ENCODE measurements around the gene PXMP4.
A peak's percentile ranks its signal among the peaks of the same experiment; 100 is the strongest.
"Not testable (repeated sequence)": the region's sequence is repeated elsewhere in the genome, so short reads cannot be mapped to it uniquely, and the experiment has no call there.

Gene PXMP4, protein sequence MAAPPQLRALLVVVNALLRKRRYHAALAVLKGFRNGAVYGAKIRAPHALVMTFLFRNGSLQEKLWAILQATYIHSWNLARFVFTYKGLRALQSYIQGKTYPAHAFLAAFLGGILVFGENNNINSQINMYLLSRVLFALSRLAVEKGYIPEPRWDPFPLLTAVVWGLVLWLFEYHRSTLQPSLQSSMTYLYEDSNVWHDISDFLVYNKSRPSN

DNA sequence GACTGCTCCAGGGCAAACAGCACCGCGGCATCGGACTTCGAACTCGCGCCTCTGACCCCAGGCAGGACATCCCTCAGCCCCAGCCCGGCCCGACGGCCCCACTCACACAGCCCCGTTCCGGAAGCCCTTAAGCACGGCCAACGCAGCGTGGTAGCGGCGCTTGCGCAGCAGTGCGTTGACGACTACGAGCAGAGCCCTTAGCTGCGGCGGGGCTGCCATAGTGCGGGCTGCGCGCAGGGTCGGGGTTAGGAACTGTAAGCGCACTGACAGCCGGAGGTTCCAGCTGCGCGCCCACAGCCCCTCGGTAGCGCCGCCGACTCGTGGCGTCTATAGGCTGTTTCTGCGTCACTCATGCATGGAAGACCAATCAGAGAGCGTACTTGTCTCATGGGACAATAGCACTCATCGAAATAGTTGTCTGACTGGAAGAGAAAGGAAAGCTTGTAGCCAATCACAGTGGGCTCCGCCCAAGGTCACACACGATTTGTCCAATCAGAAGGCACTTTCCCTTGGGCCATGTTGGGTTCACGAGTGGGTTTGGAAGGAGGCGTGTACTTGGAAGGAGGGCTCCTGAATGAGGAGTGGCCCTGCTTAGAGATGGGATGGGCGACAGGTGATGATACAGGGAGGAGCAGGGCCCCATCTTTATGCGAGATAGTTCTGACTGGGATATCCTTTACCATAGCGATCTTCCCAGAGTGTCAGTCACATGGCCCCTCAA, at the start of gene PXMP4:
Gene PXMP4 (minus strand): TSS at position 322 of the 721 bp plus-strand sequence. CDS start 103 bp downstream, at position 219.
- DNase-seq: peak; percentile 96

DNA sequence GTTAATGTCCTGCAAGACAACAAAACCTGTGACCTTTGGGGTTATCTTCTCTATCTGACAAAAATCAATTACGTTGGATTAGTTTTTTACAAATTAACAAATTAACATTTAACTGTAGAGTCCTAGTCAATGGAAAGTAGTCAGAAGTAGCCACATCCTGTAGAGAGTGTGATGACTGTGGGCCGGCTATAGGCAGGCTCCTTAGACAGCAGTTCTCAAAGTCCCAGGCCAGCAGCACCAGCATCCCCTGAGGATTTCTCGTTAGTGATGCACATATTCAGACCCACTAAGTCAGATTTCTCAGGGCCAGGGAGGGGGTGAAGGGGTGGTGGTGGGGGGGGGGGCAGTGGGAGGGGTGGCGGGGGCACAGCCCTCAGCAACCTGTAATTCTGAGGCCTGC, 48.9 kb upstream of the PXMP4 start:
- no peak for DNase-seq

DNA sequence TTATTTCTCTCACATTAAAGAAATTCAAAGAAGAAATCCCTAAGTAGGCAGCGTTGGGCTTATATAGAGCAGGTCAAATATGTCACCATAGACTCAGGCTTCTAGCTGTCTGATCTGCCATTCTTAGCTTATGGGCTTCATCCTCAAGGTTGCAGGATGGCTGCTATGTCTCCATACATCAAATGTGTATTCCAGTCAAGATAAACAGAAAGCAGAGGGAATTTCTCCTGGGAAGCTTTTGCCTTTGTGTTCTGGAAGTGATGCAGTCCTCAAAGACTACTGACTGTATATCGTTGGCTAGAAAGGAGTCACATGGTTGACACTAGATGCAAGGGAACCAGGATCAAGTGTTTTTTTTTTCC, 47.6 kb upstream of the PXMP4 start:
- no peak for DNase-seq

DNA sequence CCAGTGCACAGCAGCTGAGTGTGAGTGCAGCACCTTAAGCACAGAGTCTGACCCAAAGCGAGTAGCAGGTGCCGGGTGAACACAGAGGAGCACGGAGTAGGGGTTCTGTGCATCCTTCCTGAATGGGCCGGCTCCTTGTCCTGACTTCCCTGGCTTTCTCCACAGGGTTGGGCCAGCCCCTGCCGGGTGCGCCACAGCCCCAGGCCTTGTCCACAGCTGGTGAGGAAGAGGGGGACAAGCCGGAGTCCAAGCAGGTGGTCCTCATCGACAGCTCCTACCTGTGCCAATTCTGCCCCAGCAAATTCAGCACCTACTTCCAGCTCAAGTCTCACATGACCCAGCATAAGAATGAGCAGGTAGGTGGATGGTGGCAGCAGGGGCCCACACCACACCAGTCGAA, 46.6 kb upstream of the PXMP4 start:
- DNase-seq: no peak

DNA sequence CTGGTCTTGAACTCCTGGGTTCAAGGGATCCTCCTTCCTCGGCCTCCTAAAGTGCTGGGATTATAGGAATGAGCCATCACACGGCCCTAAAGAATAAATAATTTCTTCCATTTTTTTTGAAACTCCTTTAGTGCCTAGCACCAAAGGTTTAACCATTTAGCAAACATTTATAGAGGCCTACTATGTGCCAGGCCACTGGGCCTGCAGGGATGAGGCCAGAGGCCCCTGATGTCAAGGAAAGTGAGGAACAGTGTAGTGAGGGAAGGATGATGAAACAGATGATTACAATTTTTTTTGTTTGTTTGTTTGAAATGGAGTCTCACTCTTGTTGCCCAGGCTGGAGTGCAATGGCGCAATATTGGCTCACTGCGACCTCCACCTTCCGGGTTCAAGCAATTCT, 45.5 kb upstream of the PXMP4 start:
- DNase-seq: no peak

DNA sequence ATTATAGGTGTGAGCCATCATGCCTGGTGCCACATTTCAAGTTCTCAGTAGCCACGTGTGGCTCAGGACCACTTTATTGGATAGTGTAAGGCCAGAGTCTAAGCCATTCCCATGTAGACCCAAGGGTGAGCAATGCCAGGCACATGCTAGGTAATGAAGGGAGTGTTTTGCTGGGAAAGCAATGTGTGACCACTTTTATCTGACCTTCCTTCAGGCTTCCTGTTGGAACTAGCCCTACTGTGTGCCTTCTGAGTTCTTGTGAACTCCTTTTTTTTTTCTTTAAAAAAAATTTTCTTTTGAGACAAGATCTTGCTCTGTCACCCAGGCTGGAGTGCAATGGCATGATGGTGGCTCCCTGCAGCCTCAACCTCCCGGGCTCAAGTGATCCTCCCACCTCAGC, 45.0 kb upstream of the PXMP4 start:
- DNase-seq: no peak

DNA sequence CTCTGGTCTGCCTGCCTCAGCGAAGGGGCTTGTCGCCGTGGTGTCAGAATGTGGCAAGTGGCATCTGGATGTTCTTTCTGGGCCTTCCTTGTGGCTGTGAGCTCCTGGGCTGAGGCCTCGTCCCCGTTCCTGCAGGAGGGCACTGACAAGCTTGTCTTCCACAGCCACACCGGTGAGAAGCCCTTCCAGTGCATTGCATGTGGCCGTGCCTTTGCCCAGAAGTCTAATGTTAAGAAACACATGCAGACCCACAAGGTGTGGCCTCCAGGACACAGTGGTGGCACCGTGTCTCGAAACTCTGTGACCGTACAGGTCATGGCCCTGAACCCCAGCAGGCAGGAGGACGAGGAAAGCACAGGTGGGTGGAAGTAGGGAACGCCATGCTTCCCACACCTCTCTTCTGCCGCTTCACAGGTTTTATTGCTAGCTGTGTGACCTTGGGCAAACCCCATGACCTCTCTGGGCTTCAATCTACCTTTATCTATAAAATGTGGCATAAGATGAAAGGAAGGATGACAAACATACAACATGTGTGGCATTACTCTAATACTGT, 41.7 kb upstream of the PXMP4 start:
- DNase-seq: no peak

DNA sequence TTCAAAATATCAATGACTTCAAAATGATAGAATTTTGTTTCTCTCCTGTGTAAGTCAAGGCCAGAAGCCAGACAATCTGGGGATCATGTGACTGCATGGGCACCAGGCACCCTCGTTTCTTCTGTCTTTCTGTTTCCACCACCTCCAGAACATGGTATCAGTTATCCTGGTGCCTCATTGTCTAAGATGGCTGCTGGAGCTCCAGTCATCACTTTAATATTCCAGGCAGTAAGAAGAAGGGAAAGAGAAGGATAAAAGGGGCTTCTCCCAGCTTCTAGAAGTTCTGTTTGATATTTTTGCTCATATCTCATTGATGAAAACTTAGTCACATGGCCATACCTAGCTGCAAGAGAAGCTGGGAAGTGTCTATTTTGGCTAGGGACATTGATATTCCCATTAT, 37.3 kb upstream of the PXMP4 start:
- no peak for DNase-seq

DNA sequence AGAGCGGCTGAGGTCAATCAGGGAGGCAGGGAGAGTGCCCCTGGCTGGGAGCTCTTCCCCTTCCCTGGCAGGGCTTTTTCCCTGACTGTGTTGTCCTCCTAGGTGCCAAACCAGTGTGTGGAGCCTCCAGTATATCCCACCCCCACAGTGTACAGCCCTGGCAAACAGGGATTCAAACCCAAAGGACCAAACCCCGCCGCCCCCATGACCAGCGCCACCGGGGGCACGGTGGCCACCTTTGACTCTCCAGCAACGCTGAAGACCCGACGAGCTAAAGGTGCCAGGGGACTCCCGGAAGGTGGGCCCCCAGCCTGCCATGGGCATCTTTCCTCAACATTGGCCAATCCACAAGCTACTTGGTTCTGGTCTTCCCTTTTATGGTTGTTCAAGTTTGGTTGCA, 36.9 kb upstream of the PXMP4 start:
- DNase-seq: no peak

DNA sequence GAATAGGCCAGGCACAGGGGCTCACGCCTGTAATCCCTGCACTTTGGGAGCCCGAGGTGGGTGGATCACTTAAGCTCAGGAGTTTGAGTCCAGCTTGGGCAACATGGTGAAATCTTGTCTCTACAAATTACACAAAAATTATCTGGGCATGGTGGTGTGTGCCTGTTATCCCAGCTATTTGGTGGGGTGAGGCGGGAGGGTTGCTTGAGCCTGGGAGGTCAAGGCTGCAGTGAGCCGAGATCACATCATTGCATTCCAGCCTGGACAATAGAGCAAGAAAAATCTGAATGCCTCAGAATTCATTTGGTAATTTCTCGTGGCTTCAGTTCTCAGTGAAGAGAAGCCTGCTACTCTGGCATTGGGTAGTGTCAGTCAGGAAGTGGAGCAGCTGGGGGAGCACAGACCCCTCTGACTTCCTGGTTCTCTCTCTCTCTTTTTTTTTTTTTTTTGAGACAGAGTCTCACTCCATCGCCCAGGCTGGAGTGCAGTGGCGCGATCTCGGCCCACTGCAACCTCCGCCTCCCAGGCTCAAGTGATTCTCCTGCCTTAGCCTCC, 35.9 kb upstream of the PXMP4 start:
- not testable (repeated sequence) for DNase-seq

DNA sequence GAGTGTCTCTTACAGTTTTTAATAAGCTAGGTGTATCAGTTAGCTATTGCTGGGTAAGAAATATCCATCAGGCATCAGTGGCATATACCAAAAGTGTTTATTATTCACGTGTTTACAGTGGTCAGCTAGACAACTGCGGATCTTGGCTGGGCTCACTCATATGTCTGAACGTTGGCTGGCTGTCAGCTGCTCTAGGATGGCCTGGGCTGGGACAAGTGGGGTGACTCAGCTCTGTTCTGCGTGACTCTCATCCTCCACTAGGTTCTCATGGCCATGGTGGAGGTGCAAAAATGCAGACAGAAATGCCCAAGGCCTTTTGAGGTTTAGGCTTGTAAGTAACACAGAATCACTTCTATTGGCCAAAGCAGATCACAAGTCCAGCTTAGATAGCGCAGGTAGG, 33.7 kb upstream of the PXMP4 start:
- no peak for DNase-seq

DNA sequence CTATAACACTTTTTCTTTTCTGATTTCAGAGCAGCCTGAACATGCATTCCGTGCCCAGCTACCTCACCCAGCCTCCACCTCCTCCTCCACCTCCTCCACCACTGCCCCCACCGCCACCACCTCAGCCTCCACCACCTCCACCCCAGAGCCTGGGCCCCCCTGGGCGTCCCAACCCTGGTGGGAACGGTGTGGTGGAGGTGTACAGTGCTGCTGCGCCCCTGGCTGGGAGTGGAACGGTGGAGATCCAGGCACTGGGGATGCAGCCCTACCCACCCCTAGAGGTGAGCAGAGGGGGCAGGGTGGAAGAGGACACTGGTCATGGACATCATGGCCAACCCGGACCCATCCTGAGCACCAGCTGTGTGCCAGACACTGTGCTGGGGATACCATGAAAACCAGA, 33.0 kb upstream of the PXMP4 start:
- DNase-seq: no peak

DNA sequence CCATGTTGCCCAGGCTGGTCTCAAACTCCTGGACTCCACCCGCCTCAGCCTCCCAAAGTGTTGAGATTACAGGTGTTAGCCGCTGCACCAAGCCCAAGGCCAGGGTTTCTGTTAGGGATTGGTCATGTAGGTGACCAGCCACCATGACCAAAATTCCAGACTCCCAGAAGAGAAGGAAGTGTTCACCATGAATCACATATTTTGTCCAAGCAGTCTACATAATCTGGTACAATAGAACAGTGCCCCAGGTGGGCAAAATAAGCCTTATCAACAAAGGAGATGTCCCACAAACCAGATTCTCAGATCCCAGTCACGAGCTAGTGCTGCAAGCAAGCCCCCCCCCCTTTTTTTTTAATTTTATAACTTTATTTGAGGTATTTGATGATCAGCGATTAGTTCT, 31.7 kb upstream of the PXMP4 start:
- no peak for DNase-seq

DNA sequence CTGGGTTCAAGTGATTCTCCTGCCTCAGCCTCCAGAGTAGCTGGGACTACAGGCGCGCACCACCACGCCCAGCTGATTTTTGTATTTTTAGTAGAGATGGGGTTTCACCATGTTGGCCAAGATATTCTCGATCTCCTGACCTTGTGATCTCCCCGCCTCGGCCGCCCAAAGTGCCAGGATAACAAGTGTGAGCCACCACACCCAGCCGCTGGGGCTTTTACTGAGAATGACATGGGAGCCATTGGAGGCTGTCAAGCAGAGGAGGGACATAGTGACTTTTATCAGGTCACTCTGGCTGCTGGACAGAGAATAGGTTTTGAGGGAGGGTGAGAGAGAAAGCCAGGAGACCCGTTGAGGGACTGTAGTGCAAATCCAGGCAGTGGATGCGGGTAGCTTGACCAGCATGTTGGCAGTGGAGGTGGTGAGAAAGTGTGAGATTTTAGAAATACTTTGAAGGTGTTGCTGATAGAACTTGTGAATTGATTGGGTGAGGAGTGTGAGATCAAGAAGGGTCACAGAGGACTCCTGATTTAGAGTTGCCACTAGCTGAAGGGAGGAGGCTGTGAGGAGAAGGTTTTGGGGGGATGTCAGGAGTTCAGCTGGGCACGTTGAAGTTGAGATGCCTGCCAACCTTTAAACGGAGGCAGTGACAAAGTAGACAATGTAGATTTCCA, 26.4 kb upstream of the PXMP4 start:
- DNase-seq: no peak

DNA sequence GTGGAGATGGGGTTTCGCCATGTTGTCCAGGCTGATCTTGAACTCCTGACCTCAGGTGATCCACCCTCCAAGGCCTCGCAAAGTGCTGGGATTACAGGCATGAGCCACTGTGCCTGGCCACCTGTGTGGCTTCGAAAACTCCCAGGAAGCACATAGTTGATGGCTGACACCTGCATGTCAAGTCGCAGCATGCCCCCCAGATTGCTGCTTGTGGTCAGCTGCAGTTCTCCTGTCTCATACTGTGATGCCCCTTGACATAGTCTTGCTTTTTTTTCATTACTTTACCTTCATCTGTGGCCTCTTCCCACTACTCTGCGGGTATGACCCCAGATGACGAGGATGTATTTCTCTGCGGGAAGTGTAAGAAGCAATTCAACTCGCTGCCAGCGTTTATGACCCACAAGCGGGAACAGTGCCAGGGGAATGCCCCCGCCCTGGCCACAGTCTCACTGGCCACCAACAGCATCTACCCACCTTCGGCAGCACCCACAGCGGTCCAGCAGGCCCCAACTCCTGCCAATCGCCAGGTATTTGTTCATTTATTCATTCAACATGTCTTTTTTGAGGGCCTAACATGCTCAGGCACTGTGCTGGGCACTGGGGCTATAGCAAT, 24.8 kb upstream of the PXMP4 start:
- DNase-seq: no peak

DNA sequence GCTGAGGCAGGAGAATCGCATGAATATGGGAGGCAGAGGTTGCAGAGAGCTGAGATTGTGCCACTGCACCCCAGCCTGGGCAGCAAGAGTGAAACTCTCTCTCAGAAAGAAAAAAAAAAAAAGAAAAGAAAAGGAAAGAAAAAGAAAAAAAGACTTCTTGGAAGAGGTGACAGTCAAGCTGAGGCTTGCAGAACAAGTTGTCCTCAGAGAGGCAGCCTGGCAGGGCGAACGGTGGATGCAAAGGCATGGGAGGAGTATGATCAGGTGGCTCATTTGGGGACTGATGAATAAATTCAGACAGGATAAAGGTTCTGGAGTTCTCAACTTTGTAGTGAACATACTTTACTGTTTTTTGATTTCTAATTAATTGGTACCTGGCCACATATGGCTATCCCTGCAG, 24.1 kb upstream of the PXMP4 start:
- DNase-seq: no peak

DNA sequence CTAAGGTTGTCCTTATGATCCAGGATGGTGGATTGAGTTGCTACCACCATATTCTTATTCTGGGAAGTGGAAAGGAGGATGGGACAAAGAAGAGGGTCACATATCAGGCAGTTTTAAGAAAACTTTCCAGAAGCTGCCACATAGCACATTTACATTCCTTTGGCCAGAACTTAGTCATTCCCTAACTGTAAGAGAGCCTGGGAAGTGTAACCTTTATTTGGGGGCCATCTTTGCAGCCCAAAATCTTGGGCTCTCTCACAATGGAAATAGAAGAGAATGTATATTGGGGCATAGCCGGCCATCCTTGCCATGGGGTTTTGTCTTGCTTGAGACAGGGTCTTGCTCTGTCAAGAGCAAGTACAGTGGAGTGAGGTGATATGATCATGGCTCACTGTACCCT, 20.1 kb upstream of the PXMP4 start:
- no peak for DNase-seq

DNA sequence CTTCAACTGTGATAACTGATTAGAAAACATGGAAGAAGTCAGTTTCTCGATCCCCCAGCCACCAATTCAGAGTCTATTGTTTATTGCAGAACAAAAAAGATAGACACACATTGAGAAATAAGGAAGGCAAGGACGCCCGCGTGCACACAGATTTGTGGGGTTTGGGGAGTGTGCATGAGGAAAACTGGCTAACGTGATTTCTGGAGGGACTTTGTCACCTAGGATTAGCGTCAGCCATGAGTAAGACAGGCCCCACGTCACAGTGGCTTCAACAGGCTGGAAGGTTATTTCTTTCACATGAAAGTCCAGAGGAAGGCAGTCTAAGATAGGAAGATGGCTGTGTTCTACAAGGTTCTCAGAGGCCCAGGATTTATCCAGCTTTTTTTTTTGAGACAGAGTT, 19.4 kb upstream of the PXMP4 start:
- no peak for DNase-seq

DNA sequence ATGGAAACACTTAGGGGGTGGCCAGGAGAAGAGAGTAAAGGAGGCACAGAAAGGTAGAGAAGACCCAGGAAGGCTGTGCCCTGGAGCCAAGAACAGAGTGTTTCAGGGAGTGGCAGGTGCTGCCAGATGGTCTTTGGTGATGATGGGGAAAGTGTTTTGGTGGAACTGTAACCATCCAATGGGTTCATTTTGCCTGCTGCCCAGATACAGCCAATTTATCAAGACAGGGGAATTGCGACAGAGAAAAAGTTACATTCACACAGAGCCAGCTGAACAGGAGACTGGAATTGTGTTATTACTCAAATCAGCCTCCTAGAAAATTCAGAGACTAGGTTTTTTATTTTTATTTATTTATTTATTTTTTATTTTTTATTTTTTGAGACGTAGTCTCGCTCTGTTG, 16.9 kb upstream of the PXMP4 start:
- no peak for DNase-seq

DNA sequence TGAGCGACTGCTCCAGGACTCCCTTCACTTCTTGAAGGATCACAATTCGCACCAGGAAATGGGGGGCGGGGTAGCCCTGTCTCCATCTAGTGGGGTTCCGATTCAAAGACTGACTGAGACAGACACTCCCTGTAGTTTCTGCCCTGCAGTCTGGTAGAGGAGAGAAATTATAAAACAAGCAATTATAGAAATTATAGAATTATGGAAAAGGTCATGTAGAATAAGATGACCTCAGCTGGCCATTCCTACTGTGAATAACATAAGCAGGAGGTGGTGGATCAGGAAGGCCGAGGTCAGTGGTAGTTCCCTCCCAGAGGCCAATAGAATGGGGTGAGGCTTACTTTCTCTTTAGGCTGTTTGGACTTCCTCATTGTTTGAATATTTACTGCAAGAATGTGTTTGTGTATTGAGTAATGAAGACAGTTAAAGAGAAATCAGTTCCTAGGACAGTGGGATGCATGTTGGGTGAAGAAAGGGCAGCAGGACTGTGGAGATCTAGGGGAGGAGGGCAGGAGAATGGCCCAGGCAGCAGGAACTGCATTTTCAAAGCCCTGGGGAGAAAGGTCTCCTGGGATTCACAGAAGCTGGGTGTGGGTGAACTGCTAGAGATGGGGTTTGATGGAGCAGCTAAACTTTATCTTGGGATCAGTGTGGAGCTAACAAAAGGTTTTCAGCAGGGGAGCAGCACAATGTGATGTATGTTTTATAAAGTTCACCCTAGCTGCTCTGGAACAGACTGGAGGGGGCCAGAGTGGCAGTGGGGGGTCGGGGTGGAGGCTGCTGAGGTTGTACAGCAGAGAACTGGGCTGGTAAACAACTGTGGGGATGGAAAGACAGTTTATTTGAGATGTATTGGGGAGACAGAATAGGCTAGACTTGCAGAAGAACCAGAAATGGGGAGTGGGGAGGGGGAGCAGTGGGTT, 13.8 kb upstream of the PXMP4 start:
- peak; percentile 87 for DNase-seq

DNA sequence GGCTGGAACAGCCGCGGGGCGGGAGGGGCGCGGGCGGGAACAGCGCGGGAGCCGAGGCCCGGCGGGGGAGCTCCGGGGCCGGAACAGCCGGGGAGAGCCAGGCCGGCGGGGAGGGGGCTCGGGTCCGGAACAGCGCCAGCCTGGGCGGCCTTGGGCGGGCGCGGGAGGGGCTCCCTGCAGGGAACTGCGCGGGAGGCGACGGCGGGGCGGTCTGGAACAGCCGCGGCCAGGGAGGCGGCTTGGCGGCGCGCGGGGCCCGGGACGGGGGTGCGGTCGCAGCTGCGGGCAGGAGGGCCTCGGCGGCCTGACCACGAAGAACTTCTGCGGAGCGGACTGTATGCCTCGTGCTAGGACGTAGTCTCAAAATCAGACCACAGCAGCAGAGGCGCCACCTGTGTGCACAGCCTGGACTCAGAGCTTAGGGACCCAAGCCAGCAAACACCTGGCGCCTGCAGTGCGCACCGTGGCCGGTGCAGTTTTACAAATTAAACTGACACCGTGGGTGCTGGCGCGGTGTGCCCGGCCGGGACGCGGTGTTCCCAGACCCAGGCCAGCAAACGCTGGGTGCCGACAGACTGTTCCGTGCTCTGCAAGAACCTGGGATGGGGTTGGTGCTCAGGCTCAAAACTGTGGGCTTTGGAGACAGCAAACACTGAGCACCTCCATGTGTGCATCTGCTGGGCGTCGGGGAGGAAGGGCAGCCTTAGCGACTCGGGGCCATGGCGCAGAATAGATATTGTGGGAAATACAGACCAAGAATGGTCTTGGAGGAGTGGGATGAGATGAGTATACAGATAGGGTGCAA, 12.3 kb upstream of the PXMP4 start:
- no peak for DNase-seq

Measured in suppressor macrophage treated with lipopolysaccharide for 4 hours (primary cell).